ENCODE data around the gene PTPRT. TPM values are rescaled to one million over a fixed set of nuclear protein-coding genes. Genes with fewer than 3 reads are reported as not detected.

PTPRT gene
- total and polyA plus RNA-seq, 10 of the 15 experiments (the other 5 are each of a cell fraction or from before 2014, with no cell fraction given), result not detected

DNA sequence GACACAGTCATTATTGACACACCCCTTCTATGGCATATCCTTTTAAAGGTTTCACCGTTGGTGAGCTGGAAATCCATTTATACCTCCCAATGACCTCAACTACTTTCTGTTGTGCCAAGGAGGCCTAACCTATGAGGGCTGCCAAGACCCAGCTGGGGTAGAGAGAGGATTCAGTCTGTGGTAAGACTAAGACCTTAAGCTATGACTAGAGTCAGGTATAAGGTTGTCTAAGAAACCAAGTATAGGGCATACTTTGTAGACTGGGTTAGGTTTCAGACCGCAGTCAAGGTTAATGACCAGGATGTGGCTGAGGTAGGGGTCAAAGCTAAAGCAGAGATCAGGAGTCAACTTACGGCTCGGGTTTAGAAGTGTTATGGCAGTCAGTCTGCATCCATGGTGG is 930.3 kb downstream of the PTPRT start (continued):
- TF ChIP-seq, protein P1, sequence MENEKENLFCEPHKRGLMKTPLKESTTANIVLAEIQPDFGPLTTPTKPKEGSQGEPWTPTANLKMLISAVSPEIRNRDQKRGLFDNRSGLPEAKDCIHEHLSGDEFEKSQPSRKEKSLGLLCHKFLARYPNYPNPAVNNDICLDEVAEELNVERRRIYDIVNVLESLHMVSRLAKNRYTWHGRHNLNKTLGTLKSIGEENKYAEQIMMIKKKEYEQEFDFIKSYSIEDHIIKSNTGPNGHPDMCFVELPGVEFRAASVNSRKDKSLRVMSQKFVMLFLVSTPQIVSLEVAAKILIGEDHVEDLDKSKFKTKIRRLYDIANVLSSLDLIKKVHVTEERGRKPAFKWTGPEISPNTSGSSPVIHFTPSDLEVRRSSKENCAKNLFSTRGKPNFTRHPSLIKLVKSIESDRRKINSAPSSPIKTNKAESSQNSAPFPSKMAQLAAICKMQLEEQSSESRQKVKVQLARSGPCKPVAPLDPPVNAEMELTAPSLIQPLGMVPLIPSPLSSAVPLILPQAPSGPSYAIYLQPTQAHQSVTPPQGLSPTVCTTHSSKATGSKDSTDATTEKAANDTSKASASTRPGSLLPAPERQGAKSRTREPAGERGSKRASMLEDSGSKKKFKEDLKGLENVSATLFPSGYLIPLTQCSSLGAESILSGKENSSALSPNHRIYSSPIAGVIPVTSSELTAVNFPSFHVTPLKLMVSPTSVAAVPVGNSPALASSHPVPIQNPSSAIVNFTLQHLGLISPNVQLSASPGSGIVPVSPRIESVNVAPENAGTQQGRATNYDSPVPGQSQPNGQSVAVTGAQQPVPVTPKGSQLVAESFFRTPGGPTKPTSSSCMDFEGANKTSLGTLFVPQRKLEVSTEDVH (IDR thresholded peaks at IDR 0.05; ENCODE audit: low read depth, partially characterized antibody), result no peak

- BruUV-seq (replicated peaks), result no TSS peak
- TF ChIP-seq CBX5 (IDR thresholded peaks at IDR 0.05; ENCODE audit: low read depth) (no peak), JUND (IDR thresholded peaks at IDR 0.05; ENCODE audit: low read depth, low read length) (no peak), POLR2AphosphoS2 (IDR thresholded peaks at IDR 0.05; ENCODE audit: low read depth, low read length) (no peak), PBX3 (IDR thresholded peaks at IDR 0.05; ENCODE audit: insufficient replicate concordance, low read depth, low read length) (no peak), PML (IDR thresholded peaks at IDR 0.05; ENCODE audit: low read length) (no peak), ZNF24 (IDR thresholded peaks at IDR 0.05) (no peak), MTA3 (IDR thresholded peaks at IDR 0.05; ENCODE audit: borderline replicate concordance, low read length) (no peak)
- TF ChIP-seq, protein P2, sequence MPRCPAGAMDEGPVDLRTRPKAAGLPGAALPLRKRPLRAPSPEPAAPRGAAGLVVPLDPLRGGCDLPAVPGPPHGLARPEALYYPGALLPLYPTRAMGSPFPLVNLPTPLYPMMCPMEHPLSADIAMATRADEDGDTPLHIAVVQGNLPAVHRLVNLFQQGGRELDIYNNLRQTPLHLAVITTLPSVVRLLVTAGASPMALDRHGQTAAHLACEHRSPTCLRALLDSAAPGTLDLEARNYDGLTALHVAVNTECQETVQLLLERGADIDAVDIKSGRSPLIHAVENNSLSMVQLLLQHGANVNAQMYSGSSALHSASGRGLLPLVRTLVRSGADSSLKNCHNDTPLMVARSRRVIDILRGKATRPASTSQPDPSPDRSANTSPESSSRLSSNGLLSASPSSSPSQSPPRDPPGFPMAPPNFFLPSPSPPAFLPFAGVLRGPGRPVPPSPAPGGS (IDR thresholded peaks at IDR 0.05; ENCODE audit: borderline replicate concordance, insufficient read depth, low read depth, low read length, poor library complexity, severe bottlenecking), result no peak
- TF ChIP-seq, protein P3, sequence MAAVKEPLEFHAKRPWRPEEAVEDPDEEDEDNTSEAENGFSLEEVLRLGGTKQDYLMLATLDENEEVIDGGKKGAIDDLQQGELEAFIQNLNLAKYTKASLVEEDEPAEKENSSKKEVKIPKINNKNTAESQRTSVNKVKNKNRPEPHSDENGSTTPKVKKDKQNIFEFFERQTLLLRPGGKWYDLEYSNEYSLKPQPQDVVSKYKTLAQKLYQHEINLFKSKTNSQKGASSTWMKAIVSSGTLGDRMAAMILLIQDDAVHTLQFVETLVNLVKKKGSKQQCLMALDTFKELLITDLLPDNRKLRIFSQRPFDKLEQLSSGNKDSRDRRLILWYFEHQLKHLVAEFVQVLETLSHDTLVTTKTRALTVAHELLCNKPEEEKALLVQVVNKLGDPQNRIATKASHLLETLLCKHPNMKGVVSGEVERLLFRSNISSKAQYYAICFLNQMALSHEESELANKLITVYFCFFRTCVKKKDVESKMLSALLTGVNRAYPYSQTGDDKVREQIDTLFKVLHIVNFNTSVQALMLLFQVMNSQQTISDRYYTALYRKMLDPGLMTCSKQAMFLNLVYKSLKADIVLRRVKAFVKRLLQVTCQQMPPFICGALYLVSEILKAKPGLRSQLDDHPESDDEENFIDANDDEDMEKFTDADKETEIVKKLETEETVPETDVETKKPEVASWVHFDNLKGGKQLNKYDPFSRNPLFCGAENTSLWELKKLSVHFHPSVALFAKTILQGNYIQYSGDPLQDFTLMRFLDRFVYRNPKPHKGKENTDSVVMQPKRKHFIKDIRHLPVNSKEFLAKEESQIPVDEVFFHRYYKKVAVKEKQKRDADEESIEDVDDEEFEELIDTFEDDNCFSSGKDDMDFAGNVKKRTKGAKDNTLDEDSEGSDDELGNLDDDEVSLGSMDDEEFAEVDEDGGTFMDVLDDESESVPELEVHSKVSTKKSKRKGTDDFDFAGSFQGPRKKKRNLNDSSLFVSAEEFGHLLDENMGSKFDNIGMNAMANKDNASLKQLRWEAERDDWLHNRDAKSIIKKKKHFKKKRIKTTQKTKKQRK (IDR thresholded peaks at IDR 0.05; ENCODE audit: low read depth, low read length), result no peak
- Histone ChIP-seq H3K4me3 (no peak overlapping the region), H3K4me1 (ENCODE audit: control insufficient read depth, insufficient read depth, low read length) (no peaks in the 10 kb centered on the region), H2AFZ (ENCODE audit: control insufficient read depth, low read depth, low read length) (no peak overlapping the region), H3K9ac (ENCODE audit: control insufficient read depth, insufficient read depth, low read length) (no peak overlapping the region), H3K9me3 (replicated peaks; ENCODE audit: control insufficient read depth, insufficient read depth, low read length) (no peaks in the 10 kb centered on the region), H3K4me2 (ENCODE audit: control insufficient read depth, insufficient read depth) (no peak overlapping the region), H3K27me3 (replicated peaks in 1 of 2; ENCODE audit: control insufficient read depth in 2 of 2, insufficient read depth in 2 of 2, low read length in 1 of 2) (no peaks in the 10 kb centered on the region), H3K79me2 (ENCODE audit: control insufficient read depth, insufficient read depth, low read length) (no peaks in the 10 kb centered on the region), H4K20me1 (ENCODE audit: control insufficient read depth, insufficient read depth) (no peaks in the 10 kb centered on the region), H3K27ac (ENCODE audit: control insufficient read depth, insufficient read depth) (no peak overlapping the region), H3K36me3 (ENCODE audit: control insufficient read depth in 2 of 2, insufficient read depth in 2 of 2, low read length in 1 of 2) (no peaks in the 10 kb centered on the region)
- RAD21 ChIA-PET (ENCODE audit: unreplicated experiment), result no interaction called here
- intact Hi-C loops (cut with micrococcal nuclease; ENCODE audit: unreplicated experiment), result no loop called here
- WGBS (ENCODE audit: insufficient coverage, insufficient replicate concordance, low lambda C conversion rate, missing lambda C conversion rate), result 12% methylated on average over 6 of the region's 6 CpGs
- ATAC-seq (no peak), DNase-seq (ENCODE audit: low read depth, low spot score) (no peak), FAIRE-seq (no peak)
- SMC1A ChIA-PET (ENCODE audit: uncharacterized antibody, unreplicated experiment), result no interaction called here
- POLR2A ChIA-PET, result no interaction called here
- in situ Hi-C loops (cut with MboI), result no loop called here
- CTCF ChIA-PET, result no interaction called here
Measured at GRCh38 chr20:42258564-42259302, 931.0 kb downstream of the PTPRT start.
